ENCODE results near the gene ANTXRL. TPM values are rescaled to one million over a fixed set of nuclear protein-coding genes. Genes with fewer than 3 reads are reported as not detected.
"Not testable (repeated sequence)": the region's sequence is repeated elsewhere in the genome, so short reads cannot be mapped to it uniquely, and the experiment has no call there.

The ANTXRL gene
- total and polyA plus RNA-seq, 2 experiments from 2014 or later, result not detected

GRCh38 chr10:46273506-46274477 lies 13.0 kb upstream of the ANTXRL start:
- Histone ChIP-seq H3K9me2 (replicated peaks; ENCODE audit: insufficient read depth) (no peaks in the 10 kb centered on the region), H3K9me3 (ENCODE audit: low read depth) (no peaks in the 10 kb centered on the region), H3K79me2 (no peaks in the 10 kb centered on the region), H3K4me1 (ENCODE audit: insufficient read depth) (no peaks in the 10 kb centered on the region), H3K27ac (no peak overlapping the region), H3K4me3 (no peak overlapping the region), H3K27me3 (no peaks in the 10 kb centered on the region), H3K36me3 (replicated peaks; ENCODE audit: insufficient read depth, low read depth) (no peaks in the 10 kb centered on the region), H4K20me1 (ENCODE audit: insufficient read depth, poor library complexity, severe bottlenecking) (no peaks in the 10 kb centered on the region), H2AFZ (no peak overlapping the region), H3K4me2 (no peak overlapping the region)
- DNase-seq (ENCODE audit: low spot score), result no peak
- WGBS (ENCODE audit: low lambda C conversion rate, missing lambda C conversion rate), result 81% methylated on average over 9 of the region's 9 CpGs
- no peak for TF ChIP-seq CTCF (IDR thresholded peaks at IDR 0.05; ENCODE audit: poor library complexity)
- TF ChIP-seq EZH2 (IDR thresholded peaks at IDR 0.05; ENCODE audit: borderline replicate concordance), result no peak
- TF ChIP-seq EZH2phosphoT487 (IDR thresholded peaks at IDR 0.05; ENCODE audit: low read depth, severe bottlenecking, unreplicated experiment), result no peak

- no peak for TF ChIP-seq CTCF (IDR thresholded peaks at IDR 0.05; ENCODE audit: poor library complexity)
- no peak for TF ChIP-seq EZH2 (IDR thresholded peaks at IDR 0.05; ENCODE audit: borderline replicate concordance)
- no peak for TF ChIP-seq EZH2phosphoT487 (IDR thresholded peaks at IDR 0.05; ENCODE audit: low read depth, severe bottlenecking, unreplicated experiment)
- Histone ChIP-seq H3K9me3 (ENCODE audit: low read depth) (no peaks in the 10 kb centered on the region), H3K9me2 (replicated peaks; ENCODE audit: insufficient read depth) (no peaks in the 10 kb centered on the region), H3K4me2 (no peak overlapping the region), H2AFZ (no peak overlapping the region), H3K27me3 (no peaks in the 10 kb centered on the region), H3K36me3 (replicated peaks; ENCODE audit: insufficient read depth, low read depth) (no peaks in the 10 kb centered on the region), H3K79me2 (no peaks in the 10 kb centered on the region), H3K4me1 (ENCODE audit: insufficient read depth) (peaks cover 5% of the 10 kb centered on the region), H3K4me3 (no peak overlapping the region), H4K20me1 (ENCODE audit: insufficient read depth, poor library complexity, severe bottlenecking) (no peaks in the 10 kb centered on the region), H3K27ac (no peak overlapping the region)
- WGBS (ENCODE audit: low lambda C conversion rate, missing lambda C conversion rate), result 59% methylated on average over 2 of the region's 2 CpGs
- no peak for DNase-seq (ENCODE audit: low spot score)
Measured at GRCh38 chr10:46277840-46278239, 9.0 kb upstream of the ANTXRL start.

- H3K4me2 ChIP-seq, result peak overlapping the region; percentile 96
- H3K9me3 ChIP-seq (ENCODE audit: low read depth); H4K20me1 ChIP-seq (ENCODE audit: insufficient read depth, poor library complexity, severe bottlenecking); H3K4me3 ChIP-seq; H3K27me3 ChIP-seq; H3K4me1 ChIP-seq (ENCODE audit: insufficient read depth); H3K36me3 ChIP-seq (replicated peaks; ENCODE audit: insufficient read depth, low read depth); DNase-seq (ENCODE audit: low spot score); H3K79me2 ChIP-seq; H3K27ac ChIP-seq; H3K9me2 ChIP-seq (replicated peaks; ENCODE audit: insufficient read depth): not testable (repeated sequence)
- 14% methylated on average over 19 of the region's 20 CpGs for WGBS (ENCODE audit: low lambda C conversion rate, missing lambda C conversion rate)
- peak overlapping the region; percentile 60 for H2AFZ ChIP-seq
Measured at GRCh38 chr10:46282421-46282831, 4.4 kb upstream of the ANTXRL start.

GRCh38 chr10:46282842-46283574 lies 3.8 kb upstream of the ANTXRL start:
- Histone ChIP-seq H3K4me2 (peak overlapping the region; percentile 96), H3K4me3 (peak overlapping the region; percentile 67), H3K9me2 (replicated peaks; ENCODE audit: insufficient read depth) (no peaks in the 10 kb centered on the region), H4K20me1 (ENCODE audit: insufficient read depth, poor library complexity, severe bottlenecking) (no peaks in the 10 kb centered on the region), H3K27ac (no peak overlapping the region), H3K27me3 (peaks cover 5% of the 10 kb centered on the region), H3K4me1 (ENCODE audit: insufficient read depth) (peaks cover 5% of the 10 kb centered on the region), H3K9me3 (ENCODE audit: low read depth) (no peaks in the 10 kb centered on the region), H2AFZ (peak overlapping the region; percentile 60), H3K36me3 (replicated peaks; ENCODE audit: insufficient read depth, low read depth) (no peaks in the 10 kb centered on the region), H3K79me2 (no peaks in the 10 kb centered on the region)
- TF ChIP-seq EZH2 (IDR thresholded peaks at IDR 0.05; ENCODE audit: borderline replicate concordance) (no peak), EZH2phosphoT487 (IDR thresholded peaks at IDR 0.05; ENCODE audit: low read depth, severe bottlenecking, unreplicated experiment) (no peak), CTCF (IDR thresholded peaks at IDR 0.05; ENCODE audit: poor library complexity) (no peak)
- WGBS (ENCODE audit: low lambda C conversion rate, missing lambda C conversion rate), result 7% methylated on average over 38 of the region's 51 CpGs
- DNase-seq (ENCODE audit: low spot score), result peak; percentile 86
